ENCODE results near the gene TMEM63B. TPM values are rescaled to one million over a fixed set of nuclear protein-coding genes. Genes with fewer than 3 reads are reported as not detected.

The TMEM63B gene
- total RNA-seq, 2 experiments from 2014 or later, result 11.4 to 12.8 TPM

DNA sequence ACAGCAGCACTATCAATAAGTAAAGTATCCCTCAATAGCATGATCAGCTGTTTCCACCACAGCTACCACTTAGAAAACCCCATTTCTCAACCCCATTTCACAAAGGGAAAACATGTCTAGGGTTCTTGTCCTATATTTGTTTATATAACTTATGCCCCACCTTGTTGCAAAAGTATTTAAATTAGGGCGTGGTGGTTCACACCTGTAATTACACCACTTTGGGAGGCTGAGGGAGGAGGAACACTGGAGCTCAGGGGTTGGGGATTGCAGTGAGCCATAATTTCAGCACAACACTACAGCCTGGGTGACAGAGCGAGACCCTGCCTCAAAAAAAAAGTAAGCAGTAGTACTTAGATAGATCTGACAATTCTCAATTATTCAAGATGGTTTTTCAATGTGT is 3.8 kb upstream of the TMEM63B start:
- peak overlapping the region; percentile 93 for H3K4me3 Mint-ChIP-seq
- POLR2A ChIA-PET, result interaction anchor here (1.1 kb wide), 1 partner anchor 30 kb away, joined by 3 read pairs; no protein-coding TSS in a partner anchor
- peaks cover 70% of the 10 kb centered on the region for H3K4me1 Mint-ChIP-seq (ENCODE audit: low read depth)
- H3K4me1 ChIP-seq (ENCODE audit: insufficient read depth, low read length), result peaks cover 75% of the 10 kb centered on the region
- peak overlapping the region; percentile 73 for H3K27ac Mint-ChIP-seq
- DNase-seq (peak in 1 of 14 experiments; percentile 20), ATAC-seq (ENCODE audit: poor library complexity) (no peak)
- no peaks in the 10 kb centered on the region for H3K27me3 ChIP-seq (ENCODE audit: control insufficient read depth in 1 of 2, insufficient read depth in 2 of 2, low read length in 2 of 2)
- H3K9me3 Mint-ChIP-seq, result no peaks in the 10 kb centered on the region
- H3K27me3 Mint-ChIP-seq, result no peaks in the 10 kb centered on the region
- H3K36me3 Mint-ChIP-seq (ENCODE audit: low read depth), result peaks cover 11% of the 10 kb centered on the region
- no peak overlapping the region for H3K4me3 ChIP-seq (ENCODE audit: low read length)
- H3K36me3 ChIP-seq (ENCODE audit: insufficient read depth, low read length), result no peaks in the 10 kb centered on the region
- intact Hi-C loops (cut with DNase I, micrococcal nuclease), result no loop called here
- H3K27ac ChIP-seq (ENCODE audit: low read depth in 1 of 2, low read length in 2 of 2), result peak overlapping the region in 1 of 2 donors; percentile 40
- TF ChIP-seq, protein P1, sequence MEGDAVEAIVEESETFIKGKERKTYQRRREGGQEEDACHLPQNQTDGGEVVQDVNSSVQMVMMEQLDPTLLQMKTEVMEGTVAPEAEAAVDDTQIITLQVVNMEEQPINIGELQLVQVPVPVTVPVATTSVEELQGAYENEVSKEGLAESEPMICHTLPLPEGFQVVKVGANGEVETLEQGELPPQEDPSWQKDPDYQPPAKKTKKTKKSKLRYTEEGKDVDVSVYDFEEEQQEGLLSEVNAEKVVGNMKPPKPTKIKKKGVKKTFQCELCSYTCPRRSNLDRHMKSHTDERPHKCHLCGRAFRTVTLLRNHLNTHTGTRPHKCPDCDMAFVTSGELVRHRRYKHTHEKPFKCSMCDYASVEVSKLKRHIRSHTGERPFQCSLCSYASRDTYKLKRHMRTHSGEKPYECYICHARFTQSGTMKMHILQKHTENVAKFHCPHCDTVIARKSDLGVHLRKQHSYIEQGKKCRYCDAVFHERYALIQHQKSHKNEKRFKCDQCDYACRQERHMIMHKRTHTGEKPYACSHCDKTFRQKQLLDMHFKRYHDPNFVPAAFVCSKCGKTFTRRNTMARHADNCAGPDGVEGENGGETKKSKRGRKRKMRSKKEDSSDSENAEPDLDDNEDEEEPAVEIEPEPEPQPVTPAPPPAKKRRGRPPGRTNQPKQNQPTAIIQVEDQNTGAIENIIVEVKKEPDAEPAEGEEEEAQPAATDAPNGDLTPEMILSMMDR (IDR thresholded peaks at IDR 0.05), result no peak
- CTCF ChIA-PET, result interaction anchor here (1.1 to 1.4 kb wide), 2 partner anchors 27 to 354 kb away, joined by 3 to 4 read pairs; no protein-coding TSS in a partner anchor
- H3K9me3 ChIP-seq (ENCODE audit: control insufficient read depth in 1 of 2, insufficient read depth in 1 of 2, low read length in 2 of 2), result no peaks in the 10 kb centered on the region

- ChIA-PET CTCF (no interaction called here), POLR2A (no interaction called here)
- Histone ChIP-seq H3K36me3 (ENCODE audit: insufficient read depth, low read length) (no peaks in the 10 kb centered on the region), H3K4me3 (ENCODE audit: low read length) (peak overlapping the region; percentile 96), H3K27ac (ENCODE audit: low read depth in 1 of 2, low read length in 2 of 2) (peak overlapping the region; percentile 92), H3K27me3 (ENCODE audit: control insufficient read depth in 1 of 2, insufficient read depth in 2 of 2, low read length in 2 of 2) (no peaks in the 10 kb centered on the region), H3K9me3 (ENCODE audit: control insufficient read depth in 1 of 2, insufficient read depth in 1 of 2, low read length in 2 of 2) (no peaks in the 10 kb centered on the region), H3K4me1 (ENCODE audit: insufficient read depth, low read length) (peaks cover 59% of the 10 kb centered on the region)
- Mint-ChIP-seq H3K36me3 (ENCODE audit: low read depth) (peaks cover 11% of the 10 kb centered on the region), H3K4me1 (ENCODE audit: low read depth) (peaks cover 57% of the 10 kb centered on the region), H3K4me3 (peak overlapping the region; percentile 93), H3K27me3 (no peaks in the 10 kb centered on the region), H3K27ac (peak overlapping the region; percentile 90), H3K9me3 (no peaks in the 10 kb centered on the region)
- intact Hi-C loops (cut with DNase I, micrococcal nuclease), result loop anchor here in 1 of 2 experiments (2.0 to 5.0 kb wide), 4 partner anchors 98 to 260 kb away; partner anchors contain the start of genes AARS2, CDC5L and SLC35B2
- TF ChIP-seq, protein P1 (IDR thresholded peaks at IDR 0.05), result no peak
- DNase-seq (peak in 13 of 14 experiments; percentile 9 to 89 (median 53)), ATAC-seq (ENCODE audit: poor library complexity) (peak; percentile 58)
These were observed 819 bp upstream of the TMEM63B start for GRCh38 chr6:44126320-44127149.

GRCh38 chr6:44128020-44128917 is 915 bp downstream of the TMEM63B start:
- Mint-ChIP-seq H3K9me3 (no peaks in the 10 kb centered on the region), H3K4me3 (peak overlapping the region; percentile 82), H3K4me1 (ENCODE audit: low read depth) (peaks cover 57% of the 10 kb centered on the region), H3K27me3 (no peaks in the 10 kb centered on the region), H3K36me3 (ENCODE audit: low read depth) (peaks cover 11% of the 10 kb centered on the region), H3K27ac (peak overlapping the region; percentile 47)
- DNase-seq (peak in 2 of 14 experiments; percentile 14 to 43), ATAC-seq (ENCODE audit: poor library complexity) (no peak)
- POLR2A ChIA-PET, result interaction anchor here (0.9 kb wide), 1 partner anchor 32 kb away, joined by 3 read pairs; no protein-coding TSS in a partner anchor
- Histone ChIP-seq H3K9me3 (ENCODE audit: control insufficient read depth in 1 of 2, insufficient read depth in 1 of 2, low read length in 2 of 2) (no peaks in the 10 kb centered on the region), H3K36me3 (ENCODE audit: insufficient read depth, low read length) (no peaks in the 10 kb centered on the region), H3K4me3 (ENCODE audit: low read length) (peak overlapping the region; percentile 87), H3K27me3 (ENCODE audit: control insufficient read depth in 1 of 2, insufficient read depth in 2 of 2, low read length in 2 of 2) (no peaks in the 10 kb centered on the region), H3K27ac (ENCODE audit: low read depth in 1 of 2, low read length in 2 of 2) (no peak overlapping the region), H3K4me1 (ENCODE audit: insufficient read depth, low read length) (peaks cover 48% of the 10 kb centered on the region)
- intact Hi-C loops (cut with DNase I, micrococcal nuclease), result loop anchor here in 1 of 2 experiments (2.0 to 5.0 kb wide), 2 partner anchors 25 to 129 kb away; partner anchors contain the start of gene SLC35B2
- CTCF ChIA-PET, result interaction anchor here (0.9 kb wide), 1 partner anchor 8 kb away, joined by 3 read pairs; no protein-coding TSS in a partner anchor
- TF ChIP-seq, protein P1 (IDR thresholded peaks at IDR 0.05), result no peak
